Ishikawa (cell line): ENCODE data around the gene C1QB.

Source experiments
- CEBPB ChIP-seq: IDR thresholded peaks from 2 replicates; pipeline ENCODE4 v1.6.1; 2012
- CREB1 ChIP-seq: IDR thresholded peaks from 2 replicates; pipeline ENCODE4 v1.6.1; 2012; ENCODE audit warnings: low read depth
- EGR1 ChIP-seq: IDR thresholded peaks from 2 replicates; pipeline ENCODE4 v1.6.1; 2012
- EP300 ChIP-seq: IDR thresholded peaks from 2 replicates; pipeline ENCODE4 v1.6.1; 2012; ENCODE audit warnings: borderline replicate concordance
- FOXM1 ChIP-seq: IDR thresholded peaks from 2 replicates; pipeline ENCODE4 v1.6.1; 2012; ENCODE audit warnings: low read depth, borderline replicate concordance
- MAX ChIP-seq: IDR thresholded peaks from 2 replicates; pipeline ENCODE4 v1.6.1; 2012
- NFIC ChIP-seq: IDR thresholded peaks from 2 replicates; pipeline ENCODE4 v1.6.1; 2012
- RAD21 ChIP-seq: IDR thresholded peaks from 2 replicates; pipeline ENCODE4 v1.6.1; 2012; ENCODE audit warnings: low read depth
- REST ChIP-seq: IDR thresholded peaks from 2 replicates; pipeline ENCODE4 v1.6.1; 2012; ENCODE audit warnings: low read depth, mild to moderate bottlenecking
- TAF1 ChIP-seq: IDR thresholded peaks from 2 replicates; pipeline ENCODE4 v1.6.1; 2012; ENCODE audit warnings: low read depth, mild to moderate bottlenecking
- TCF12 ChIP-seq: IDR thresholded peaks from 2 replicates; pipeline ENCODE4 v1.6.1; 2012; ENCODE audit warnings: low read depth
- TEAD4 ChIP-seq: IDR thresholded peaks from 2 replicates; pipeline ENCODE4 v1.6.1; 2012
- USF1 ChIP-seq: IDR thresholded peaks from 2 replicates; pipeline ENCODE4 v1.6.1; 2012
- YY1 ChIP-seq: IDR thresholded peaks from 2 replicates; pipeline ENCODE4 v1.6.1; 2012; ENCODE audit warnings: low read depth
- ZBTB7A ChIP-seq: IDR thresholded peaks from 2 replicates; pipeline ENCODE4 v1.6.1; 2012; ENCODE audit warnings: low read depth

C1QB gene

GRCh38 chr1:22661880-22662279 lies 8.8 kb downstream of the C1QB start:
- no peak for TF ChIP-seq REST
- no peak for TF ChIP-seq MAX
- TF ChIP-seq CREB1: no peak
- TF ChIP-seq CEBPB: no peak
- TF ChIP-seq RAD21: no peak
- no peak for TF ChIP-seq NFIC
- no peak for TF ChIP-seq TCF12
- TF ChIP-seq TEAD4: no peak
- no peak for TF ChIP-seq USF1

- TF ChIP-seq EP300 (no peak), TAF1 (no peak), EGR1 (no peak), RAD21 (no peak), CEBPB (no peak), CREB1 (no peak), TCF12 (no peak), USF1 (no peak), MAX (no peak), REST (no peak)
Observed at GRCh38 chr1:22662318-22662717, 9.3 kb downstream of the C1QB start.

GRCh38 chr1:22662986-22663408 lies 10.0 kb downstream of the C1QB start:
- TF ChIP-seq CREB1 (no peak), YY1 (no peak), CEBPB (no peak)

- TF ChIP-seq RAD21 (peak; percentile 84), CREB1 (no peak)
Observed at GRCh38 chr1:22665752-22666151, 12.7 kb downstream of the C1QB start.

- TF ChIP-seq YY1: no peak
- no peak for TF ChIP-seq RAD21
- TF ChIP-seq REST: no peak
- no peak for TF ChIP-seq TCF12
- no peak for TF ChIP-seq TAF1
- TF ChIP-seq CREB1: no peak
- TF ChIP-seq CEBPB: no peak
- no peak for TF ChIP-seq USF1
- no peak for TF ChIP-seq ZBTB7A
- no peak for TF ChIP-seq FOXM1
- TF ChIP-seq NFIC: no peak
- no peak for TF ChIP-seq MAX
- TF ChIP-seq EP300: no peak
- TF ChIP-seq EGR1: no peak
- no peak for TF ChIP-seq TEAD4
Observed at GRCh38 chr1:22666412-22666811, 13.4 kb downstream of the C1QB start.
